K562 (cell line): ENCODE data around the gene RNF152. TPM values are rescaled to one million over a fixed set of nuclear protein-coding genes. Genes with fewer than 3 reads are reported as not detected.

Source experiments
- ATAC-seq: fragments of 200-7000 bp; cut with Tn5 transposase; 3 replicates; pipeline ENCODE4 v1.9.1; 2020; ENCODE audit warnings: moderate library complexity
- BruUV-seq: library from RNA; stranded (reverse); fragments of 400-500 nt; replicated peaks from 2 replicates; lab custom pipeline; 2021; lab: Mats Ljungman, UMichigan
- CTCF ChIA-PET: fragments of 300-600 bp; formaldehyde crosslinking; extraction: SDS; loops from one replicate; lab custom pipeline; 2021; ENCODE audit warnings: low intra/inter-chr PET ratio; lab: Yijun Ruan, JAX
- POLR2A ChIA-PET: fragments of 300-600, 350-650 bp; sonication (Branson Sonifier 250); formaldehyde crosslinking; extraction: SDS; loops from one replicate; lab custom pipeline; 2021; ENCODE audit warnings: antibody characterized with exemption, inconsistent platforms; lab: Yijun Ruan, JAX
- DNase-seq, 4 experiments: peaks; one replicate each; pipeline versions ENCODE4 v3.0.0 to v3.0.0-alpha.2; 2011 to 2018; ENCODE audit warnings: low spot score in 3 of 4, mixed read lengths in 3 of 4; ENCODE audit errors: extremely low read depth in 1 of 4
- FAIRE-seq: peaks from 2 replicates; lab custom pipeline; 2011; peaks lifted over from hg19 to GRCh38; lab: Jason Lieb, UNC
- H2AFZ ChIP-seq: 2 replicates; pipeline ENCODE4 v1.6.0; 2011; ENCODE audit warnings: low read depth, low read length, control low read depth, inconsistent platforms
- H3K27ac ChIP-seq: fragments of 200-600 bp; 3 replicates; pipeline ENCODE4 v1.8.0; 2011; ENCODE audit warnings: low read depth, mild to moderate bottlenecking, control low read depth, inconsistent platforms, low read length, moderate library complexity, mixed read lengths; ENCODE audit errors: extremely low read depth
- H3K27me3 ChIP-seq, 2 experiments: fragments of 300-600 bp in 1 of 2; 2 replicates in 1 of 2; 3 replicates in 1 of 2; pipeline versions ENCODE4 v1.6.0 to v1.8.0; 2011; ENCODE audit warnings: inconsistent platforms in 2 of 2, low read length in 2 of 2, mild to moderate bottlenecking in 1 of 2, mixed read lengths in 1 of 2, moderate library complexity in 1 of 2; ENCODE audit not compliant: control insufficient read depth in 2 of 2, insufficient read depth in 2 of 2
- H3K36me3 ChIP-seq: fragments of 300-600 bp; 3 replicates; pipeline ENCODE4 v1.8.0; 2011; ENCODE audit warnings: mild to moderate bottlenecking, low read length, inconsistent platforms; ENCODE audit not compliant: control insufficient read depth, insufficient read depth
- H3K4me1 ChIP-seq, 2 experiments: fragments of 200-600 bp in 1 of 2; replicated peaks in 1 of 2; 2 replicates in 1 of 2; 3 replicates in 1 of 2; pipeline versions ENCODE4 v1.5.1 to v1.8.0; 2011; ENCODE audit warnings: inconsistent platforms in 2 of 2, low read length in 2 of 2, mild to moderate bottlenecking in 1 of 2, mixed read lengths in 1 of 2, moderate library complexity in 1 of 2; ENCODE audit not compliant: control insufficient read depth in 2 of 2, insufficient read depth in 2 of 2
- H3K4me2 ChIP-seq: 2 replicates; pipeline ENCODE4 v1.6.1; 2011; ENCODE audit warnings: low read length, control low read depth, inconsistent platforms, mixed read lengths; ENCODE audit not compliant: insufficient read depth
- H3K4me3 ChIP-seq: fragments of 200-600 bp; sonication (generic), shearing (Covaris generic); 2 replicates; pipeline ENCODE4 v1.5.1; 2016; ENCODE audit warnings: control low read depth, inconsistent platforms
- H3K79me2 ChIP-seq: fragments of 200-600 bp; 3 replicates; pipeline ENCODE4 v1.8.0; 2011; ENCODE audit warnings: low read length, inconsistent platforms; ENCODE audit not compliant: control insufficient read depth, insufficient read depth
- H3K9ac ChIP-seq, 2 experiments: 2 replicates each; pipeline versions ENCODE4 v1.6.0 to v1.6.1; 2011; ENCODE audit warnings: low read depth in 2 of 2, low read length in 2 of 2, control low read depth in 1 of 2, inconsistent platforms in 1 of 2, mild to moderate bottlenecking in 1 of 2, mixed read lengths in 1 of 2; ENCODE audit not compliant: insufficient read depth in 1 of 2
- H3K9me1 ChIP-seq: one replicate; pipeline ENCODE4 v1.6.0; 2011; ENCODE audit warnings: inconsistent platforms, mild to moderate bottlenecking, low read length, moderate library complexity; ENCODE audit not compliant: control insufficient read depth, insufficient read depth
- H3K9me3 ChIP-seq: replicated peaks from 2 replicates; pipeline ENCODE4 v1.5.1; 2011; ENCODE audit warnings: low read depth, low read length, inconsistent platforms; ENCODE audit not compliant: control insufficient read depth, insufficient read depth
- H4K20me1 ChIP-seq: replicated peaks from 2 replicates; pipeline ENCODE4 v1.6.1; 2011; ENCODE audit warnings: low read length, inconsistent platforms, mixed read lengths; ENCODE audit not compliant: control insufficient read depth, insufficient read depth
- ARID3A ChIP-seq: IDR thresholded peaks from 2 replicates; pipeline ENCODE4 v1.6.1; 2012; ENCODE audit warnings: low read depth, low read length, improper control_type of control experiment, borderline replicate concordance
- COPS2 ChIP-seq: fragments of 450-650 bp; conservative IDR thresholded peaks from 2 replicates; pipeline ENCODE4 v1.6.1; 2016; ENCODE audit warnings: mild to moderate bottlenecking, moderate library complexity
- CTCF ChIP-seq, 3 experiments: IDR thresholded peaks in 2 of 3; conservative IDR thresholded peaks in 1 of 3; 2 replicates each; pipeline ENCODE4 v1.5.1; 2011 to 2012; ENCODE audit warnings: low read length in 3 of 3, mild to moderate bottlenecking in 3 of 3, control low read depth in 2 of 3, improper control_type of control experiment in 1 of 3, inconsistent platforms in 1 of 3, low read depth in 1 of 3, mixed read lengths in 1 of 3, moderate library complexity in 1 of 3; ENCODE audit not compliant: insufficient read depth in 2 of 3
- DIDO1 ChIP-seq: fragments of 450-650 bp; IDR thresholded peaks from 2 replicates; pipeline ENCODE4 v1.6.1; 2016; ENCODE audit warnings: low read depth, missing biosample characterization, missing genetic modification characterization
- ELK3 ChIP-seq: fragments of 450-650 bp; formaldehyde crosslinking; IDR thresholded peaks from 2 replicates; pipeline ENCODE4 v1.4.0; 2020; ENCODE audit warnings: mild to moderate bottlenecking
- ERF ChIP-seq: fragments of 450-650 bp; formaldehyde crosslinking; IDR thresholded peaks from 2 replicates; pipeline ENCODE4 v1.4.0; 2020; ENCODE audit warnings: mild to moderate bottlenecking, mixed read lengths
- MEIS2 ChIP-seq: fragments of 450-650 bp; IDR thresholded peaks from 2 replicates; pipeline ENCODE4 v1.6.1; 2014; ENCODE audit warnings: mild to moderate bottlenecking; ENCODE audit not compliant: partially characterized antibody
- OTX1 ChIP-seq: fragments of 450-650 bp; formaldehyde crosslinking; IDR thresholded peaks from 2 replicates; pipeline ENCODE4 v1.4.0; 2022; ENCODE audit warnings: mild to moderate bottlenecking
- SMARCB1 ChIP-seq: IDR thresholded peaks from 2 replicates; pipeline ENCODE4 v1.6.1; 2011; ENCODE audit warnings: improper control_type of control experiment, low read depth; ENCODE audit not compliant: insufficient read length
- SNIP1 ChIP-seq: fragments of 450-650 bp; IDR thresholded peaks from 2 replicates; pipeline ENCODE4 v1.7.1; 2017; ENCODE audit warnings: low read depth, mild to moderate bottlenecking
- TBL1XR1 ChIP-seq, 2 experiments: IDR thresholded peaks; 2 replicates each; pipeline ENCODE4 v1.6.1; 2012; ENCODE audit warnings: improper control_type of control experiment in 2 of 2, low read length in 2 of 2, mild to moderate bottlenecking in 1 of 2
- TCF7 ChIP-seq: sonication (generic); IDR thresholded peaks from 2 replicates; pipeline ENCODE4 v1.6.1; 2016; ENCODE audit warnings: antibody characterized with exemption, borderline replicate concordance
- XRCC4 ChIP-seq: IDR thresholded peaks from one replicate; pipeline ENCODE4 v1.6.1; 2011; ENCODE audit not compliant: insufficient read depth, insufficient read length; ENCODE audit errors: extremely low read depth
- ZNF175 ChIP-seq: fragments of 200-800 bp; sonication (Bioruptor generic); IDR thresholded peaks from 2 replicates; pipeline ENCODE4 v1.6.1; 2016; ENCODE audit warnings: low read depth, mild to moderate bottlenecking, missing genetic modification characterization, missing compliant biosample characterization
- ZNF274 ChIP-seq: IDR thresholded peaks from 2 replicates; pipeline ENCODE4 v1.6.1; 2011; ENCODE audit warnings: low read depth, mild to moderate bottlenecking, low read length, moderate library complexity, borderline replicate concordance
- ZNF639 ChIP-seq, 2 experiments: fragments of 200-800 bp in 1 of 2; sonication (Bioruptor generic) in 1 of 2; sonication (generic) in 1 of 2; formaldehyde crosslinking in 1 of 2; IDR thresholded peaks in 1 of 2; conservative IDR thresholded peaks in 1 of 2; 2 replicates each; pipeline versions ENCODE4 v1.5.0 to v1.6.1; 2016 to 2020; ENCODE audit warnings: missing compliant biosample characterization in 1 of 2, missing genetic modification characterization in 1 of 2, missing genetic modification reagents in 1 of 2
- in situ Hi-C: fragments of 300-500 bp; cut with MboI; formaldehyde crosslinking; loops from 4 replicates; pipeline ENCODE4 v1.15.0; 2018; ENCODE audit warnings: inconsistent platforms, mixed read lengths
- intact Hi-C: fragments of 100-400 bp; cut with micrococcal nuclease; formaldehyde crosslinking; loops from 2 replicates; pipeline ENCODE4 v1.14.2; 2022
- polyA plus RNA-seq, 8 experiments: library from polyadenylated mRNA; depleted of rRNA in 4 of 8; stranded (reverse) in 5 of 8; unstranded in 3 of 8; fragments of >200 nt; fragmentation: Nextera tagmentation in 2 of 8; fragmentation: Illumina TruSeq in 1 of 8; extraction: Ambion mirVana in 2 of 8; extraction: Trizol in 1 of 8; gene quantifications; 2 replicates each; pipeline versions ENCODE4 v1.2.1 to v1.2.3, GENCODE V29; 2011 to 2014; ENCODE audit warnings: inconsistent platforms in 1 of 8, missing spikeins in 1 of 8
- total RNA-seq, 7 experiments: library from RNA; depleted of rRNA in 6 of 7; stranded (reverse); fragments of >200 nt in 6 of 7; fragmentation: Illumina TruSeq in 2 of 7; extraction: Trizol in 2 of 7; gene quantifications; 2 replicates each; pipeline versions ENCODE4 v1.2.1 to v1.2.3, GENCODE V29; 2011 to 2021; ENCODE audit warnings: low replicate concordance in 1 of 7
- TF ChIP-seq, protein P1 (sequence below): sonication (generic); IDR thresholded peaks from 2 replicates; pipeline ENCODE4 v1.6.1; 2016

The RNF152 gene
- total and polyA plus RNA-seq, 9 of the 15 experiments (the other 6 are each of a cell fraction or from before 2014, with no cell fraction given): 0.04 to 0.05 TPM; not detected in 7

DNA sequence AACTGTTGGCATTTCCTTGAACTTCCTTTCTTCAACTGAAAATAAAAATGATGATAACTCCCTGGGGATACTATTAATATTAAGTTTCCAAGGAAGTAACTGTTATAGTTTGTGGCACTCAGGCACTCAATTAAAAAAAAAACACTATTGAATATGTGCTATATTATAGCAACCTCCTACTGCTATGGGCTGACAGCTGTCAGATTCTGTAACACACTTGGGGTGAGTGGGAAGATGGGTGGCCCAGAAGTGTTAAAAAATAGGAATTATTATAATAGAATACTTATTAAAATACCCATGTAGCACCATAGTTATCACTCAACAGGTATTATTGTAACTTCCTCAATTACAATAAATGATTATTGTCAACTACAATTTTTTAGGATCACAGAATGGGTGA is 130.9 kb downstream of the RNF152 start:
- Histone ChIP-seq H3K27me3 (no peaks in the 10 kb centered on the region), H3K4me2 (no peak overlapping the region), H3K4me3 (no peak overlapping the region), H3K27ac (no peak overlapping the region), H3K79me2 (no peaks in the 10 kb centered on the region), H3K9me3 (no peaks in the 10 kb centered on the region), H3K9ac (no peak overlapping the region), H3K9me1 (no peaks in the 10 kb centered on the region), H2AFZ (no peak overlapping the region), H3K4me1 (no peaks in the 10 kb centered on the region), H4K20me1 (no peaks in the 10 kb centered on the region), H3K36me3 (no peaks in the 10 kb centered on the region)
- no peak for ATAC-seq
- in situ Hi-C loops: no loop called here
- BruUV-seq: no TSS peak
- POLR2A ChIA-PET: no interaction called here
- CTCF ChIA-PET: no interaction called here
- FAIRE-seq: no peak
- intact Hi-C loops: no loop called here
- DNase-seq: no peak
- TF ChIP-seq DIDO1 (tag): no peak
- no peak for TF ChIP-seq ZNF175
- no peak for TF ChIP-seq XRCC4
- no peak for TF ChIP-seq CTCF (IDR thresholded peaks at IDR 0.05 in 2 of 3, conservative IDR thresholded peaks at IDR 0.05 in 1 of 3; ENCODE audit: insufficient read depth in 2 of 3, low read depth in 1 of 3, low read length in 3 of 3)
- no peak for TF ChIP-seq SMARCB1
- no peak for TF ChIP-seq ERF (CRISPR knock-in tag)
- TF ChIP-seq OTX1 (CRISPR knock-in tag): no peak
- no peak for TF ChIP-seq ELK3
- TF ChIP-seq ZNF274: no peak
- no peak for TF ChIP-seq MEIS2
- TF ChIP-seq SNIP1: no peak
- TF ChIP-seq COPS2: no peak
- no peak for TF ChIP-seq TCF7
- TF ChIP-seq TBL1XR1 (IDR thresholded peaks at IDR 0.05; ENCODE audit: low read length in 2 of 2): no peak
- TF ChIP-seq ARID3A: no peak
- TF ChIP-seq, protein P1, sequence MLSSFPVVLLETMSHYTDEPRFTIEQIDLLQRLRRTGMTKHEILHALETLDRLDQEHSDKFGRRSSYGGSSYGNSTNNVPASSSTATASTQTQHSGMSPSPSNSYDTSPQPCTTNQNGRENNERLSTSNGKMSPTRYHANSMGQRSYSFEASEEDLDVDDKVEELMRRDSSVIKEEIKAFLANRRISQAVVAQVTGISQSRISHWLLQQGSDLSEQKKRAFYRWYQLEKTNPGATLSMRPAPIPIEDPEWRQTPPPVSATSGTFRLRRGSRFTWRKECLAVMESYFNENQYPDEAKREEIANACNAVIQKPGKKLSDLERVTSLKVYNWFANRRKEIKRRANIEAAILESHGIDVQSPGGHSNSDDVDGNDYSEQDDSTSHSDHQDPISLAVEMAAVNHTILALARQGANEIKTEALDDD: no peak
- TF ChIP-seq ZNF639 (CRISPR knock-in tag; conservative IDR thresholded peaks at IDR 0.05 in 1 of 2, IDR thresholded peaks at IDR 0.05 in 1 of 2): no peak
